Head of caudate nucleus (tissue), 42 donors: ENCODE data around the gene TMEM179B.
"Not testable (repeated sequence)": the region's sequence is repeated elsewhere in the genome, so short reads cannot be mapped to it uniquely, and the experiment has no call there.

Experiments used
- DNase-seq, 42 donors: peaks; one replicate each; pipeline versions ENCODE4 v3.0.0 to v3.0.0-alpha.2; 2020 to 2021; ENCODE audit warnings: mixed read lengths in 7 of 42
- intact Hi-C: fragments of 100-400 bp; cut with DNase I; formaldehyde crosslinking; loops from one replicate; pipeline ENCODE4 v1.15.0; 2022

TMEM179B gene

GRCh38 chr11:62817129-62817528 lies 29.9 kb downstream of the TMEM179B start:
- DNase-seq, result no peak
- intact Hi-C loops, result no loop called here

- DNase-seq, result peak in 2 of 42 donors; percentile 18 to 28
- intact Hi-C loops, result no loop called here
These were observed 36.5 kb downstream of the TMEM179B start for GRCh38 chr11:62823677-62824076.

GRCh38 chr11:62828130-62828529 lies 40.9 kb downstream of the TMEM179B start:
- intact Hi-C loops, DNase-seq: not testable (repeated sequence)

- DNase-seq, result peak in 5 of 42 donors; percentile 8 to 18 (median 10)
- intact Hi-C loops, result loop anchor here (10.0 kb wide), 3 partner anchors 46 to 236 kb away; partner anchors contain the start of genes HNRNPUL2, TMEM179B, TTC9C and TUT1
These were observed 43.8 kb downstream of the TMEM179B start for GRCh38 chr11:62830904-62831519.

GRCh38 chr11:62831520-62832335 lies 44.5 kb downstream of the TMEM179B start, which contains the start of gene STX5:
Gene STX5, minus strand, starts transcription at chr11:62832051. Its CDS starts 808 bp downstream, at chr11:62831243.
- peak; percentile 99 to 100 (median 100) for DNase-seq
- intact Hi-C loops, result loop anchor here (10.0 kb wide), 3 partner anchors 47 to 237 kb away; partner anchors contain the start of genes HNRNPUL2, TMEM179B, TTC9C and TUT1

- peak in 14 of 42 donors; percentile 7 to 39 (median 18) for DNase-seq
- intact Hi-C loops, result loop anchor here (10.0 kb wide), 3 partner anchors 48 to 238 kb away; partner anchors contain the start of genes HNRNPUL2, TMEM179B, TTC9C and TUT1
These were observed 45.4 kb downstream of the TMEM179B start, which contains the start of gene TEX54 for GRCh38 chr11:62832336-62833234. Gene TEX54, minus strand, starts transcription at chr11:62832841.

GRCh38 chr11:62835336-62835735 lies 48.1 kb downstream of the TMEM179B start:
- intact Hi-C loops, result loop anchor here (10.0 kb wide), 3 partner anchors 51 to 241 kb away; partner anchors contain the start of genes HNRNPUL2, TMEM179B, TTC9C and TUT1
- no peak for DNase-seq

- DNase-seq, result peak; percentile 91 to 98 (median 96)
These were observed 52.1 kb downstream of the TMEM179B start, which contains the start of gene WDR74 for GRCh38 chr11:62839050-62839945. Gene WDR74, minus strand, starts transcription at chr11:62839590. Its CDS starts 20 bp downstream, at chr11:62839570.

More at GRCh38 chr11:62839050-62839945, 52.1 kb downstream of the TMEM179B start, which contains the start of gene WDR74:
- intact Hi-C loops, result loop anchor here (10.0 kb wide), 3 partner anchors 54 to 244 kb away; partner anchors contain the start of genes HNRNPUL2, TMEM179B, TTC9C and TUT1
